ENCODE measurements around the gene RAB21. TPM values are rescaled to one million over a fixed set of nuclear protein-coding genes. Genes with fewer than 3 reads are reported as not detected.
"Not testable (repeated sequence)": the region's sequence is repeated elsewhere in the genome, so short reads cannot be mapped to it uniquely, and the experiment has no call there.

Gene RAB21
- total RNA-seq, 1 donor from 2014 or later: 91.7 TPM

- Mint-ChIP-seq H3K27ac (no peak overlapping the region), H3K27me3 (peaks cover 1% of the 10 kb centered on the region), H3K4me1 (no peaks in the 10 kb centered on the region), H3K36me3 (ENCODE audit: low read depth) (no peaks in the 10 kb centered on the region), H3K9me3 (no peaks in the 10 kb centered on the region), H3K4me3 (no peak overlapping the region)
- DNase-seq: no peak
- intact Hi-C loops (cut with micrococcal nuclease): no loop called here
These were observed 42.9 kb downstream of the RAB21 start for GRCh38 chr12:71797531-71797930.

- intact Hi-C loops (cut with micrococcal nuclease): no loop called here
- Mint-ChIP-seq H3K36me3 (ENCODE audit: low read depth) (no peaks in the 10 kb centered on the region), H3K27me3 (peaks cover 4% of the 10 kb centered on the region), H3K27ac (no peak overlapping the region), H3K4me1 (no peaks in the 10 kb centered on the region), H3K9me3 (no peaks in the 10 kb centered on the region), H3K4me3 (no peak overlapping the region)
- no peak for DNase-seq
These were observed 44.4 kb downstream of the RAB21 start for GRCh38 chr12:71799106-71799505.

GRCh38 chr12:71800177-71800576 is 45.5 kb downstream of the RAB21 start:
- H3K4me3 Mint-ChIP-seq: no peak overlapping the region
- no peaks in the 10 kb centered on the region for H3K4me1 Mint-ChIP-seq
- intact Hi-C loops (cut with micrococcal nuclease): no loop called here
- H3K27ac Mint-ChIP-seq: no peak overlapping the region
- H3K36me3 Mint-ChIP-seq (ENCODE audit: low read depth): no peaks in the 10 kb centered on the region
- DNase-seq: no peak
- H3K9me3 Mint-ChIP-seq: no peaks in the 10 kb centered on the region
- peaks cover 4% of the 10 kb centered on the region for H3K27me3 Mint-ChIP-seq

- Mint-ChIP-seq H3K27ac (no peak overlapping the region), H3K4me3 (no peak overlapping the region), H3K36me3 (ENCODE audit: low read depth) (no peaks in the 10 kb centered on the region), H3K9me3 (no peaks in the 10 kb centered on the region), H3K4me1 (no peaks in the 10 kb centered on the region), H3K27me3 (peaks cover 20% of the 10 kb centered on the region)
- DNase-seq: no peak
- intact Hi-C loops (cut with micrococcal nuclease): no loop called here
These were observed 49.8 kb downstream of the RAB21 start for GRCh38 chr12:71804505-71804904.

- H3K9me3 Mint-ChIP-seq: no peaks in the 10 kb centered on the region
These were observed 56.3 kb downstream of the RAB21 start for GRCh38 chr12:71810921-71811320.

GRCh38 chr12:71815242-71815641 is 60.6 kb downstream of the RAB21 start:
- not testable (repeated sequence) for H3K4me3 Mint-ChIP-seq

More at GRCh38 chr12:71810921-71811320, 56.3 kb downstream of the RAB21 start:
- DNase-seq: no peak
- Mint-ChIP-seq H3K27me3 (peaks cover 33% of the 10 kb centered on the region), H3K36me3 (ENCODE audit: low read depth) (no peaks in the 10 kb centered on the region), H3K4me3 (no peak overlapping the region), H3K4me1 (peaks cover 2% of the 10 kb centered on the region), H3K27ac (no peak overlapping the region)
- intact Hi-C loops (cut with micrococcal nuclease): no loop called here

GRCh38 chr12:71822088-71822487 is 67.4 kb downstream of the RAB21 start:
- DNase-seq; H3K4me1 Mint-ChIP-seq; H3K4me3 Mint-ChIP-seq; H3K27ac Mint-ChIP-seq; H3K36me3 Mint-ChIP-seq (ENCODE audit: low read depth); H3K9me3 Mint-ChIP-seq; intact Hi-C loops (cut with micrococcal nuclease): not testable (repeated sequence)
- peaks cover 12% of the 10 kb centered on the region for H3K27me3 Mint-ChIP-seq

More at GRCh38 chr12:71815242-71815641, 60.6 kb downstream of the RAB21 start:
- H3K27ac Mint-ChIP-seq; H3K9me3 Mint-ChIP-seq; H3K4me1 Mint-ChIP-seq; intact Hi-C loops (cut with micrococcal nuclease); DNase-seq; H3K36me3 Mint-ChIP-seq (ENCODE audit: low read depth): not testable (repeated sequence)
- H3K27me3 Mint-ChIP-seq: peaks cover 18% of the 10 kb centered on the region

- no peaks in the 10 kb centered on the region for H3K4me1 Mint-ChIP-seq
These were observed 74.2 kb downstream of the RAB21 start for GRCh38 chr12:71828813-71829212.

GRCh38 chr12:71837356-71837755 is 82.7 kb downstream of the RAB21 start:
- H3K27ac Mint-ChIP-seq: peak overlapping the region; percentile 32
- H3K9me3 Mint-ChIP-seq: no peaks in the 10 kb centered on the region
- H3K36me3 Mint-ChIP-seq (ENCODE audit: low read depth): peaks cover 10% of the 10 kb centered on the region
- intact Hi-C loops (cut with micrococcal nuclease): no loop called here
- H3K4me3 Mint-ChIP-seq: no peak overlapping the region
- peaks cover 34% of the 10 kb centered on the region for H3K4me1 Mint-ChIP-seq
- no peak for DNase-seq
- peaks cover 5% of the 10 kb centered on the region for H3K27me3 Mint-ChIP-seq

More at GRCh38 chr12:71828813-71829212, 74.2 kb downstream of the RAB21 start:
- H3K27me3 Mint-ChIP-seq: peaks cover 28% of the 10 kb centered on the region
- H3K27ac Mint-ChIP-seq: no peak overlapping the region
- H3K9me3 Mint-ChIP-seq: no peaks in the 10 kb centered on the region
- no peak for DNase-seq
- no peaks in the 10 kb centered on the region for H3K36me3 Mint-ChIP-seq (ENCODE audit: low read depth)
- H3K4me3 Mint-ChIP-seq: no peak overlapping the region
- intact Hi-C loops (cut with micrococcal nuclease): no loop called here

- Mint-ChIP-seq H3K9me3 (no peaks in the 10 kb centered on the region), H3K4me3 (peak overlapping the region; percentile 41), H3K36me3 (ENCODE audit: low read depth) (peaks cover 11% of the 10 kb centered on the region), H3K4me1 (peaks cover 34% of the 10 kb centered on the region), H3K27me3 (peaks cover 3% of the 10 kb centered on the region), H3K27ac (peak overlapping the region; percentile 94)
- intact Hi-C loops (cut with micrococcal nuclease): loop anchor here (2.0 kb wide), 1 partner anchor 101 kb away; the partner anchor contains the start of gene TPH2
- no peak for DNase-seq
These were observed 83.6 kb downstream of the RAB21 start for GRCh38 chr12:71838231-71838630.

GRCh38 chr12:71838676-71839075 is 84.0 kb downstream of the RAB21 start:
- no peaks in the 10 kb centered on the region for H3K9me3 Mint-ChIP-seq
- peak overlapping the region; percentile 94 for H3K27ac Mint-ChIP-seq
- H3K4me3 Mint-ChIP-seq: peak overlapping the region; percentile 98
- DNase-seq: no peak
- peaks cover 11% of the 10 kb centered on the region for H3K36me3 Mint-ChIP-seq (ENCODE audit: low read depth)
- peaks cover 34% of the 10 kb centered on the region for H3K4me1 Mint-ChIP-seq
- intact Hi-C loops (cut with micrococcal nuclease): loop anchor here (1.0 to 2.0 kb wide), 4 partner anchors 83 to 175 kb away; partner anchors contain the start of genes TMEM19, TPH2 and ZFC3H1
- H3K27me3 Mint-ChIP-seq: peaks cover 1% of the 10 kb centered on the region

GRCh38 chr12:71840231-71840847 is 85.7 kb downstream of the RAB21 start:
- Mint-ChIP-seq H3K27ac (peak overlapping the region; percentile 94), H3K9me3 (no peaks in the 10 kb centered on the region), H3K4me1 (peaks cover 34% of the 10 kb centered on the region), H3K36me3 (ENCODE audit: low read depth) (peaks cover 11% of the 10 kb centered on the region), H3K4me3 (peak overlapping the region; percentile 98), H3K27me3 (no peaks in the 10 kb centered on the region)
- peak; percentile 78 for DNase-seq
- intact Hi-C loops (cut with micrococcal nuclease): loop anchor here (1.0 to 5.0 kb wide), 3 partner anchors 8 to 1598 kb away; partner anchors contain the start of gene CNOT2

- H3K36me3 Mint-ChIP-seq (ENCODE audit: low read depth): peaks cover 25% of the 10 kb centered on the region
- H3K9me3 Mint-ChIP-seq: no peaks in the 10 kb centered on the region
- H3K4me1 Mint-ChIP-seq: peaks cover 17% of the 10 kb centered on the region
- H3K4me3 Mint-ChIP-seq: no peak overlapping the region
- intact Hi-C loops (cut with micrococcal nuclease): no loop called here
- no peak for DNase-seq
- H3K27ac Mint-ChIP-seq: no peak overlapping the region
- H3K27me3 Mint-ChIP-seq: no peaks in the 10 kb centered on the region
These were observed 91.8 kb downstream of the RAB21 start for GRCh38 chr12:71846322-71846940.

GRCh38 chr12:71848212-71848611 is 93.5 kb downstream of the RAB21 start:
- Mint-ChIP-seq H3K9me3 (no peaks in the 10 kb centered on the region), H3K27me3 (no peaks in the 10 kb centered on the region), H3K4me3 (no peak overlapping the region), H3K4me1 (peaks cover 12% of the 10 kb centered on the region), H3K27ac (peak overlapping the region; percentile 60), H3K36me3 (ENCODE audit: low read depth) (peaks cover 32% of the 10 kb centered on the region)
- intact Hi-C loops (cut with micrococcal nuclease): loop anchor here (1.0 kb wide), 1 partner anchor 8 kb away; no protein-coding TSS in a partner anchor
- no peak for DNase-seq

All from activated CD4-positive, alpha-beta T cell treated with anti-CD3 and anti-CD28 coated beads, Interleukin-2, amount 10 ng/mL, durations not matched to agents 24 days and 14 days (primary cell).